Astrocyte of the spinal cord (primary cell): Measurements from ENCODE around the gene PHYHIPL.
A peak's percentile ranks its signal among the peaks of the same experiment; 100 is the strongest.

Source experiments
- DNase-seq: peaks from one replicate; pipeline ENCODE4 v3.0.0; 2011; ENCODE audit warnings: low read depth, low spot score
- H3K4me3 ChIP-seq: 2 replicates; pipeline ENCODE4 v1.5.1; 2011; ENCODE audit warnings: low read depth, mild to moderate bottlenecking, low read length, moderate library complexity
- CTCF ChIP-seq: IDR thresholded peaks from 2 replicates; pipeline ENCODE4 v1.5.1; 2012; ENCODE audit warnings: low read depth, mild to moderate bottlenecking, low read length, inconsistent platforms
- in situ Hi-C: cut with HindIII; loops from 2 replicates; pipeline ENCODE4 v1.10.0; 2017; ENCODE audit warnings: low sequenced_read_pairs

The PHYHIPL gene

GRCh38 chr10:59180689-59181270 lies 4.3 kb downstream of the PHYHIPL start:
- no peak for TF ChIP-seq CTCF
- no peak overlapping the region for H3K4me3 ChIP-seq
- in situ Hi-C loops = no loop called here
- no peak for DNase-seq

GRCh38 chr10:59181668-59182067 lies 5.2 kb downstream of the PHYHIPL start:
- no peak overlapping the region for H3K4me3 ChIP-seq
- TF ChIP-seq CTCF = peak; percentile 52
- DNase-seq = peak; percentile 61
- in situ Hi-C loops = no loop called here

GRCh38 chr10:59190332-59190731 lies 13.9 kb downstream of the PHYHIPL start:
- in situ Hi-C loops = no loop called here
- TF ChIP-seq CTCF = no peak
- DNase-seq = no peak
- H3K4me3 ChIP-seq = no peak overlapping the region

GRCh38 chr10:59206204-59206720 lies 29.8 kb downstream of the PHYHIPL start:
- in situ Hi-C loops = no loop called here
- no peak overlapping the region for H3K4me3 ChIP-seq
- TF ChIP-seq CTCF = no peak
- DNase-seq = no peak

GRCh38 chr10:59212301-59212798 lies 35.9 kb downstream of the PHYHIPL start:
- no peak overlapping the region for H3K4me3 ChIP-seq
- no peak for DNase-seq
- in situ Hi-C loops = no loop called here
- no peak for TF ChIP-seq CTCF

GRCh38 chr10:59214160-59214559 lies 37.7 kb downstream of the PHYHIPL start:
- no peak for TF ChIP-seq CTCF
- no peak for DNase-seq
- no peak overlapping the region for H3K4me3 ChIP-seq
- in situ Hi-C loops = no loop called here
